ENCODE data around the gene MAD2L2.

The MAD2L2 gene

DNA sequence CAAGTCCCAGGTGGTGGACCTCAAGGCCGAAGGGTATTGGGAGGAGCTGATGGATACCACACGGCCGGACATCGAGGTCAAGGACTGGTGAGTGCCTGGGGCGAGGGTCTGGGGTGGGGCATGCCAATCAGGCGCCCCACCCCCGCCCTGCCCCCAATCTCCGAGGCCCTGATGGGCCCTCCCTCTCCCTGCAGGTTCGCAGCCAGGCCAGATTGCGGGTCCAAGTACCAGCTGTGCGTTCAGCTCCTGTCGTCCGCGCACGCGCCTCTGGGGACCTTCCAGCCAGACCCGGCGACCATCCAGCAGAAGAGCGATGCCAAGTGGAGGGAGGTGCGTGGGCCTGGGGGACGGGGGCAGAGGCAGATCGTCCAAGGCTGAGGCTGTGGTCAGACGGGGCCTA, 22.4 kb downstream of the MAD2L2 start:
- TF ChIP-seq, protein P1, sequence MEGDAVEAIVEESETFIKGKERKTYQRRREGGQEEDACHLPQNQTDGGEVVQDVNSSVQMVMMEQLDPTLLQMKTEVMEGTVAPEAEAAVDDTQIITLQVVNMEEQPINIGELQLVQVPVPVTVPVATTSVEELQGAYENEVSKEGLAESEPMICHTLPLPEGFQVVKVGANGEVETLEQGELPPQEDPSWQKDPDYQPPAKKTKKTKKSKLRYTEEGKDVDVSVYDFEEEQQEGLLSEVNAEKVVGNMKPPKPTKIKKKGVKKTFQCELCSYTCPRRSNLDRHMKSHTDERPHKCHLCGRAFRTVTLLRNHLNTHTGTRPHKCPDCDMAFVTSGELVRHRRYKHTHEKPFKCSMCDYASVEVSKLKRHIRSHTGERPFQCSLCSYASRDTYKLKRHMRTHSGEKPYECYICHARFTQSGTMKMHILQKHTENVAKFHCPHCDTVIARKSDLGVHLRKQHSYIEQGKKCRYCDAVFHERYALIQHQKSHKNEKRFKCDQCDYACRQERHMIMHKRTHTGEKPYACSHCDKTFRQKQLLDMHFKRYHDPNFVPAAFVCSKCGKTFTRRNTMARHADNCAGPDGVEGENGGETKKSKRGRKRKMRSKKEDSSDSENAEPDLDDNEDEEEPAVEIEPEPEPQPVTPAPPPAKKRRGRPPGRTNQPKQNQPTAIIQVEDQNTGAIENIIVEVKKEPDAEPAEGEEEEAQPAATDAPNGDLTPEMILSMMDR (IDR thresholded peaks at IDR 0.05; ENCODE audit: low read depth, low read length, missing control alignments): no peak
- no peak overlapping the region for H3K4me3 ChIP-seq (ENCODE audit: low read depth, low read length)
- in situ Hi-C loops (cut with HindIII; ENCODE audit: low pct_ligation_motif_present, low sequenced_read_pairs): no loop called here
- H3K36me3 ChIP-seq (replicated peaks): no peaks in the 10 kb centered on the region
- H3K27me3 ChIP-seq (replicated peaks): no peaks in the 10 kb centered on the region
- no peak overlapping the region for H3K27ac ChIP-seq
- no peak for DNase-seq

DNA sequence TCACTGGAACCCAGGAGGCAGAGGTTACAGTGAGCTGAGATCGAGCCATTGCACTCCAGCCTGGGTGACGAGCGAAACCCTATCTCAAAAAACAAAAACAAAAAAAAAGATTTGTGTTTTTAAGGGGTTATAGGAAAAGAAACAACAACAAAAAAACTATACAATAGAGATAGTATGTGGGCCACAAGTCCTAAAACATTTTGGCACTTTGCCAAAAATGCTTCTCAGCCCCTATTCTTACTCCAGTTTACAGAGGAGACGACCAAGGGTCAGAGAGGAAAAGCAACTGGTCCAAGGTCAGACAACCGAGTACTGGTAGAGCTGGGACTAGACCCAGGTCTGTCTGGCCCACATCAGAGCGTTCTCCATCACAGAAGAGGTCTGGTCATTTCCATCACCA, 23.3 kb downstream of the MAD2L2 start:
- DNase-seq: no peak
- in situ Hi-C loops (cut with HindIII; ENCODE audit: low pct_ligation_motif_present, low sequenced_read_pairs): no loop called here
- no peak overlapping the region for H3K27ac ChIP-seq
- TF ChIP-seq, protein P1 (IDR thresholded peaks at IDR 0.05; ENCODE audit: low read depth, low read length, missing control alignments): no peak
- H3K27me3 ChIP-seq (replicated peaks): no peaks in the 10 kb centered on the region
- no peak overlapping the region for H3K4me3 ChIP-seq (ENCODE audit: low read depth, low read length)
- no peaks in the 10 kb centered on the region for H3K36me3 ChIP-seq (replicated peaks)

DNA sequence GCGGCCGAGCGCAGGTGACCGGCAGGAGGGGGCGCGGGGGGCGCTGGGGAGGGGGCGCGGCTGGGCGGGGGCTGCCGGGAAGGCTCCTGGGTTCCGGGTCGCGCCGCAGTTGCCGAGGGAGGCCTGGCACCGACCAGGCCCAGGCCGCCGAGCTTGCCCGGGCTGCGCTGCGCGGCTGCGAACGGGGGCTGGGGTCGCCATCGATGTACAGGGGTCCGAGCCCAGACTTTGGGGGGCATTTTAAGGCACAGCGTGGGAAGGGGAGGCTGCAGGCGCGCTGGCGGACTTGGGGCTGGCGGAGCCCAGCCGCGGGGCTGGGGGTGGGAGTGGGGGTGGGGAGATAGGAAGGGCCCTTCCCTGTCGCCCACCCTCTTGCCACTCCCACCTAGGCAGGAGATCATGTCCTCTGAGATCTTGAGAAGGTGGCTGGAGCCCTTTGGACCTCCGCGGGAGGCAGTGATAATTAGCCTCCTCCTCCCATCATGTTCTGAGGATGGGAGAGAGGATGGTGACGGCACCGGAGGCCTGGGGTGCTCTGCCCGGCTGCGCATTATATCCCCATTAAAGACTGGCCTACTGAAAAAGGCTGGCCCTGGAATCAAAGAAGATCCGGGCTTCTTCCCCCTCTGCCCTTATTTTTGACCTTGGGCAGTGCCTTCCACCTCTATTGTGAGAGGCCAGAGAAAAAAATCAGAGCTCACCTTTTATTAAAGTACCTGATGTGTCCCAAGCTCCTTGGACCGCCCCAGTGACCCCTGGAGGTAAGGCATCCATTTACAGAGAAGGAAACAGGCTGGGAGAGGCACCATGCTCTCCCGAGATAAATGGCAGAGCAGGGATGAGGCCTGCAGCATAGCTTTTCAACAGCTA, 25.8 kb downstream of the MAD2L2 start:
- no peaks in the 10 kb centered on the region for H3K36me3 ChIP-seq (replicated peaks)
- no peak for DNase-seq
- H3K4me3 ChIP-seq (ENCODE audit: low read depth, low read length): peak overlapping the region; percentile 62
- peaks cover under 1% of the 10 kb centered on the region for H3K27me3 ChIP-seq (replicated peaks)
- no peak overlapping the region for H3K27ac ChIP-seq
- TF ChIP-seq, protein P1 (IDR thresholded peaks at IDR 0.05; ENCODE audit: low read depth, low read length, missing control alignments): no peak
- in situ Hi-C loops (cut with HindIII; ENCODE audit: low pct_ligation_motif_present, low sequenced_read_pairs): no loop called here

DNA sequence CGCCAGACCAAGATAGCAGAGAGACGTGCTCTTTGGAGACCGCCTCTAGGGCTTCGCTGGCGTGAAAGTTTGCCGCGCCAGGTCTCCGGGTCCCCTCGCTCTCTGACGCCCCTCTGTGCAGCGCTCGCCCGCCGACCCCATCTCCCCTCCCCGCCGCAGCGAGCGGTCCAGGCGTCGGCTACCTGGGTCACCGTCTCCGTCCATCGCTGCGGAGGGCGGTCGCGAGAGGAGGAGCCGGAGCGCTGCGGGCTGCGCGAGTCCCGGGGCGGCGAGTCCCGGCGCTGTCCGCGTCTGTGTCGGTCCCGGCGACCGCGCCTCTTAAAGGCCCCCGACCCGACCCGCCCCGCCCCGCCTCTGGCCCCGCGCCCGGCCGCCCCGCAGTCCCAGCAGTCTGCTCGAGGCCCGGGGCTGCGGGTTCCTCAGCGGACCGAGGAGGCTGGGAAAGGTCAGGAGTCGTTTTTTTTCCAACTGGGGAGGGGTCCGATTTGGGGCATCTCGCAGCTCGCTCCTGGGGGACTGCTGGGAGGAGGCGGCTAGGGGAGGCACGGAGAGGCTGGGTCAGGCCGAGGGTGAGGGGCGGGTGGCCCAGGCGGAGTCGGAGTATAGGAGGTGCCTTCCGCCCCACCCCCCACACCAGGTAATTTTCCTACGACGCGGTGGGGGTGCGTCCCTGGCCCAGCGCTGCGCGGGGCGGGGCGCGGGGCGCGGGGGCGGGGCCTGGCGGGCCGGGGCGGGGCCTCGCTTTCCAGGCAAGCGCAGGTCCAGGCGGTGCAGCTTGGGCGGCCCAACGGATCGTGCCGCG, 26.6 kb downstream of the MAD2L2 start, which contains the start of the genes FBXO2 and FBXO44:
FBXO2 (minus strand) TSS at position 293 of the 802 bp plus-strand sequence; CDS start at position 204, 89 bp downstream.
FBXO44 (plus strand) TSS at position 741 of the 802 bp plus-strand sequence. CDS start 959 bp downstream, outside the sequence.
- TF ChIP-seq, protein P1 (IDR thresholded peaks at IDR 0.05; ENCODE audit: low read depth, low read length, missing control alignments): no peak
- in situ Hi-C loops (cut with HindIII; ENCODE audit: low pct_ligation_motif_present, low sequenced_read_pairs): no loop called here
- Histone ChIP-seq H3K27me3 (replicated peaks) (peaks cover 9% of the 10 kb centered on the region), H3K36me3 (replicated peaks) (no peaks in the 10 kb centered on the region), H3K4me3 (ENCODE audit: low read depth, low read length) (peak within 1 kb of the TSS; percentile 62), H3K27ac (no peak within 1 kb of the TSS)
- DNase-seq: no peak

DNA sequence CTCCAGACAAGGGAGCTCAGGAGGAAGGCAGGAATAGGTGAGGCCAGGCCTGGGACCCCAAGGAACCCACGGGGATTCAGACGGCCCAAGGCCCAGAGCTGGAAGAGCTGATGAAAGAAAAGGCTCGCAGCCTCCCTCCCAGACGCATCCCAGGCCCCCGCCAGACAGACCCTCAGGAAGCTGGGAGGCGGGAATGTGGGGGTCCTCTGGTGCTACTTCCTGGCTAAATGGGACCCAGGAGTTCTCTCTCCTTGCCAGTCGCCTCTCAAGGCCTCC, 27.1 kb downstream of the MAD2L2 start:
- peak overlapping the region; percentile 62 for H3K4me3 ChIP-seq (ENCODE audit: low read depth, low read length)
- TF ChIP-seq, protein P1 (IDR thresholded peaks at IDR 0.05; ENCODE audit: low read depth, low read length, missing control alignments): no peak
- in situ Hi-C loops (cut with HindIII; ENCODE audit: low pct_ligation_motif_present, low sequenced_read_pairs): no loop called here
- no peak for DNase-seq
- no peak overlapping the region for H3K27ac ChIP-seq
- peaks cover 11% of the 10 kb centered on the region for H3K27me3 ChIP-seq (replicated peaks)
- H3K36me3 ChIP-seq (replicated peaks): no peaks in the 10 kb centered on the region
